Neutrophil (primary cell): ENCODE results near the gene CHRDL2.
A peak's percentile ranks its signal among the peaks of the same experiment; 100 is the strongest.
"Not testable (repeated sequence)": the region's sequence is repeated elsewhere in the genome, so short reads cannot be mapped to it uniquely, and the experiment has no call there.

Source experiments
- H3K27ac ChIP-seq: fragments of 200-600 bp; sonication (generic); 2 replicates; pipeline ENCODE4 v1.5.1; 2016; ENCODE audit warnings: mild to moderate bottlenecking, moderate library complexity
- H3K27me3 ChIP-seq: fragments of 200-600 bp; sonication (generic); 2 replicates; pipeline ENCODE4 v1.6.0; 2016; ENCODE audit warnings: mild to moderate bottlenecking
- H3K36me3 ChIP-seq: fragments of 200-600 bp; sonication (generic); 2 replicates; pipeline ENCODE4 v1.5.1; 2017
- H3K4me1 ChIP-seq, 2 experiments: fragments of 200-600 bp in 1 of 2; sonication (generic) in 1 of 2; 1 replicate in 1 of 2; 2 replicates in 1 of 2; pipeline versions ENCODE4 v1.5.1 to v1.6.1; 2013 to 2016; ENCODE audit warnings: low read depth in 1 of 2, low read length in 1 of 2, mild to moderate bottlenecking in 1 of 2, moderate library complexity in 1 of 2; ENCODE audit not compliant: control insufficient read depth in 1 of 2, insufficient read depth in 1 of 2
- H3K4me3 ChIP-seq, 2 experiments: fragments of 200-600 bp in 1 of 2; sonication (generic) in 1 of 2; 1 replicate in 1 of 2; 2 replicates in 1 of 2; pipeline ENCODE4 v1.5.1; 2013 to 2016; ENCODE audit warnings: low read depth in 1 of 2, low read length in 1 of 2, mild to moderate bottlenecking in 1 of 2, moderate library complexity in 1 of 2
- H3K9me3 ChIP-seq: fragments of 200-600 bp; sonication (generic); 2 replicates; pipeline ENCODE4 v1.5.1; 2016
- TF ChIP-seq, protein P1 (sequence below): fragments of 200-600 bp; sonication (generic); IDR thresholded peaks from 2 replicates; pipeline ENCODE4 v1.5.1; 2016; ENCODE audit warnings: antibody characterized with exemption

CHRDL2 gene

GRCh38 chr11:74751303-74751702 lies 20.1 kb upstream of the CHRDL2 start:
- Histone ChIP-seq H3K27ac (peak overlapping the region; percentile 33), H3K4me1 (peaks cover 30 to 46% of the 10 kb centered on the region in 2 experiments), H3K9me3 (no peaks in the 10 kb centered on the region), H3K4me3 (no peak overlapping the region), H3K36me3 (no peaks in the 10 kb centered on the region), H3K27me3 (no peaks in the 10 kb centered on the region)
- TF ChIP-seq, protein P1, sequence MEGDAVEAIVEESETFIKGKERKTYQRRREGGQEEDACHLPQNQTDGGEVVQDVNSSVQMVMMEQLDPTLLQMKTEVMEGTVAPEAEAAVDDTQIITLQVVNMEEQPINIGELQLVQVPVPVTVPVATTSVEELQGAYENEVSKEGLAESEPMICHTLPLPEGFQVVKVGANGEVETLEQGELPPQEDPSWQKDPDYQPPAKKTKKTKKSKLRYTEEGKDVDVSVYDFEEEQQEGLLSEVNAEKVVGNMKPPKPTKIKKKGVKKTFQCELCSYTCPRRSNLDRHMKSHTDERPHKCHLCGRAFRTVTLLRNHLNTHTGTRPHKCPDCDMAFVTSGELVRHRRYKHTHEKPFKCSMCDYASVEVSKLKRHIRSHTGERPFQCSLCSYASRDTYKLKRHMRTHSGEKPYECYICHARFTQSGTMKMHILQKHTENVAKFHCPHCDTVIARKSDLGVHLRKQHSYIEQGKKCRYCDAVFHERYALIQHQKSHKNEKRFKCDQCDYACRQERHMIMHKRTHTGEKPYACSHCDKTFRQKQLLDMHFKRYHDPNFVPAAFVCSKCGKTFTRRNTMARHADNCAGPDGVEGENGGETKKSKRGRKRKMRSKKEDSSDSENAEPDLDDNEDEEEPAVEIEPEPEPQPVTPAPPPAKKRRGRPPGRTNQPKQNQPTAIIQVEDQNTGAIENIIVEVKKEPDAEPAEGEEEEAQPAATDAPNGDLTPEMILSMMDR, result no peak

DNA sequence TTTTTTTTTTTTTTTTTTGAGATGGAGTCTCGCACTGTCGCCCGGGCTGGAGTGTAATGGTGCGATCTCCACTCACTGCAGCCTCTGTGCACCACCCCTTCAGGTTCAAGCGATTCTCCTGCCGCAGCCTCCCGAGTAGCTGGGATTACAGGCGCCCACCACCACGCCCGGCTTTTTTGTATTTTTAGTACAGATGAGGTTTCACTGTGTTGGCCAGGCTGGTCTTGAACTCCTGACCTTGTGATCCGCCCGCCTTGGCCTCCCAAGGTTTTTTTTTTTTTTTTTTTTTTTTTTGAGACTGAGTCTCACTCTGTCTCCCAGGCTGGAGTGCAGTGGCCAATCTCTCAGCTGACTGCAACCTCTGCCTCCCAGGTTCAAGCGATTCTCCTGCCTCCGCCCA lies 19.4 kb upstream of the CHRDL2 start:
- not testable (repeated sequence) for H3K9me3 ChIP-seq, H3K36me3 ChIP-seq, H3K4me3 ChIP-seq, H3K27me3 ChIP-seq
- peak overlapping the region; percentile 33 for H3K27ac ChIP-seq
- H3K4me1 ChIP-seq, result peaks cover 30 to 46% of the 10 kb centered on the region in 2 experiments

- no peaks in the 10 kb centered on the region for H3K9me3 ChIP-seq
- no peaks in the 10 kb centered on the region for H3K36me3 ChIP-seq
- H3K4me1 ChIP-seq, result peaks cover 28 to 42% of the 10 kb centered on the region in 2 experiments
- peak overlapping the region; percentile 98 for H3K27ac ChIP-seq
- peak overlapping the region; percentile 62 to 86 for H3K4me3 ChIP-seq
- no peaks in the 10 kb centered on the region for H3K27me3 ChIP-seq
- TF ChIP-seq, protein P1, result no peak
Measured at GRCh38 chr11:74749965-74750296, 18.7 kb upstream of the CHRDL2 start.

DNA sequence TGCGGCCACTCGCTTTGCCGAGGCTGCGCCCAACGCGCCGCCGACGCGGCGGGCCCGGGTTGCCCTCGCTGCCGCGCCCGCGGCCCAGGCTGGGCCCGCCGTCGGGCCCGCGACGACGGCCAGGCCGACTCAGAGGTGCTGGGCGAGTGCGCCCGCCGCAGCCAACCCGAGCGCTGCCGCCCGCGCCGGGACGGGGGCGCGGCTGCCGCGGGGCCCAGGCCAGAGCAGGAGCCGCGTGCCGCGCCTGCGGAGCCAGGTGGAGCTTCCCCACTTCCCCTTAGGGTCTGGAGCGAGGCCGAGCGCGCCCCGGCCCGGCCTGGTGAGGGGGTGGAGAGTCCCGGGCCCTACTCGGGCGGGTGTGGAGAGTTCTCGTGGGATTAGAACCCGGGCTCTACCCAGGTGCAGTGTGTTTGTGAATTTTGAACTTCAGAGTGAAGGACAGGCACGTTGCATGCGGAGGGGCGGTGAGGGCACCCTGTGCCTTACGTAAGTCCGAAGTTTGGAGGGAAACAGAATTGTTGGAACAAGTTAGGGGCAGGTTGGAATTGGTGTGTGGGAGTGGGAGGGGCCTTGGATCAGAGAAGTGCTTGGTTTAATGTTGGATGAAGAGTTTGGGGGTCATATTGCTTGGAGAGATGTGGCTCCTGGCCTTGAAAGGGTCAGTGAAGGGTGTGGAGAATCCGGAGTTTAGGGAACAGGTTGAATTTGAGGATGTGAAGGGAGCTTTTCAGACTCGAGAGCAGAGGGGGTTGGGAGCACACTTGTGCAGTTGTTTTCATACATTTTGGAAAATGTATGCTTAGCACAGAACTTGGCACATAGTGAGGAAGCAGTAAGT lies 18.1 kb upstream of the CHRDL2 start:
- no peaks in the 10 kb centered on the region for H3K9me3 ChIP-seq
- H3K27me3 ChIP-seq, result no peaks in the 10 kb centered on the region
- TF ChIP-seq, protein P1, result no peak
- no peaks in the 10 kb centered on the region for H3K36me3 ChIP-seq
- H3K4me3 ChIP-seq, result peak overlapping the region; percentile 62 to 86
- H3K4me1 ChIP-seq, result peaks cover 28 to 36% of the 10 kb centered on the region in 2 experiments
- peak overlapping the region; percentile 98 for H3K27ac ChIP-seq

- Histone ChIP-seq H3K27me3 (no peaks in the 10 kb centered on the region), H3K36me3 (no peaks in the 10 kb centered on the region), H3K4me3 (peak within 1 kb of the TSS; percentile 62 to 86), H3K9me3 (no peaks in the 10 kb centered on the region), H3K4me1 (peaks cover 28 to 29% of the 10 kb centered on the region in 2 experiments), H3K27ac (peak within 1 kb of the TSS; percentile 98)
- TF ChIP-seq, protein P1, result no peak
Measured at GRCh38 chr11:74748211-74749126, 17.2 kb upstream of the CHRDL2 start, which contains the start of gene RNF169. TSS of gene RNF169 (plus strand) at chr11:74748849. CDS start at chr11:74748881, 32 bp downstream.
